Lower leg skin (tissue), 4 donors: ENCODE data around the gene NMT2. TPM values are rescaled to one million over a fixed set of nuclear protein-coding genes. Genes with fewer than 3 reads are reported as not detected.

Source experiments
- DNase-seq, 2 donors: peaks; one replicate each; pipeline ENCODE4 v3.0.0-alpha.2; 2019; ENCODE audit warnings: low spot score in 2 of 2
- H3K4me3 ChIP-seq: fragments of 200-600 bp; sonication (generic); 2 replicates; pipeline ENCODE4 v1.5.1; 2017; ENCODE audit warnings: mild to moderate bottlenecking, low read depth; ENCODE audit not compliant: poor library complexity, severe bottlenecking
- CTCF ChIP-seq, 3 donors: fragments of 450-650 bp; IDR thresholded peaks; one replicate each; pipeline ENCODE4 v1.5.1; 2016; ENCODE audit warnings: antibody characterized with exemption in 3 of 3, mild to moderate bottlenecking in 3 of 3, moderate library complexity in 2 of 3
- POLR2A ChIP-seq, 2 donors: fragments of 450-650 bp; IDR thresholded peaks; one replicate each; pipeline ENCODE4 v1.6.1; 2016 to 2017; ENCODE audit warnings: antibody characterized with exemption in 2 of 2, mild to moderate bottlenecking in 1 of 2, moderate library complexity in 1 of 2
- WGBS, 2 donors: methylation state at CpG; one replicate each; pipeline ENCODE4 v1.1.5; 2018; 5-methylcytosine and 5-hydroxymethylcytosine counted together
- intact Hi-C: fragments of 100-400 bp; cut with DNase I; formaldehyde crosslinking; loops from one replicate; pipeline ENCODE4 v1.15.0; 2023; ENCODE audit warnings: low total_unique reads
- total RNA-seq, 4 donors: library from RNA; depleted of rRNA; stranded (reverse); fragments of >200 nt; gene quantifications; one replicate each; pipeline ENCODE4 v1.1.0, GENCODE V29; 2016

NMT2 gene
- total RNA-seq, 4 donors from 2014 or later = 15.9 to 23.4 (median 20.9) TPM

GRCh38 chr10:15091418-15091817 lies 77.1 kb downstream of the NMT2 start:
- intact Hi-C loops = loop anchor here (10.0 kb wide), 1 partner anchor 217 kb away; the partner anchor contains the start of gene SUV39H2
- peak in 1 of 2 donors; percentile 43 for DNase-seq
- 83 to 87% methylated on average over 5 of the region's 5 CpGs for WGBS, 2 donors
- TF ChIP-seq CTCF (IDR thresholded peaks at IDR 0.05) (no peak), POLR2A (IDR thresholded peaks at IDR 0.05) (no peak)
- H3K4me3 ChIP-seq = no peak overlapping the region

- intact Hi-C loops = no loop called here
- peak within 1 kb of the TSS; percentile 4 for H3K4me3 ChIP-seq
- WGBS, 2 donors = 5 to 10% methylated on average over 36 to 59 of the region's 63 CpGs
- DNase-seq = peak; percentile 34 to 93
- TF ChIP-seq POLR2A (IDR thresholded peaks at IDR 0.05) (no peak), CTCF (IDR thresholded peaks at IDR 0.05) (no peak)
Observed at GRCh38 chr10:15088428-15089261, 79.8 kb downstream of the NMT2 start, which contains the start of gene ACBD7. Gene ACBD7, minus strand, starts transcription at chr10:15088776. Its CDS starts 48 bp downstream, at chr10:15088728.

GRCh38 chr10:15084502-15084922 lies 84.0 kb downstream of the NMT2 start:
- DNase-seq = no peak
- 39 to 46% methylated on average over 7 of the region's 7 CpGs for WGBS, 2 donors
- no peak for TF ChIP-seq CTCF (IDR thresholded peaks at IDR 0.05)
- TF ChIP-seq POLR2A (IDR thresholded peaks at IDR 0.05) = no peak
- no peak overlapping the region for H3K4me3 ChIP-seq
- intact Hi-C loops = no loop called here

GRCh38 chr10:15083674-15084501 lies 84.6 kb downstream of the NMT2 start:
- no peak overlapping the region for H3K4me3 ChIP-seq
- intact Hi-C loops = no loop called here
- 77 to 79% methylated on average over 18 of the region's 18 CpGs for WGBS, 2 donors
- DNase-seq = no peak
- TF ChIP-seq POLR2A (IDR thresholded peaks at IDR 0.05) (no peak), CTCF (IDR thresholded peaks at IDR 0.05) (no peak)

GRCh38 chr10:15075421-15075820 lies 93.1 kb downstream of the NMT2 start:
- intact Hi-C loops = no loop called here
- no peak overlapping the region for H3K4me3 ChIP-seq
- DNase-seq = no peak
- WGBS, 2 donors = 89 to 92% methylated on average over 3 of the region's 3 CpGs
- TF ChIP-seq CTCF (IDR thresholded peaks at IDR 0.05) (no peak), POLR2A (IDR thresholded peaks at IDR 0.05) (no peak)
